UCSD-AML1 (cell line): Measurements from ENCODE around the gene ARHGEF3.

Source experiments
- DNase-seq: peaks from one replicate; lab custom pipeline; 2025; ENCODE audit not compliant: unreplicated experiment; lab: John Stamatoyannopoulos, UW

ARHGEF3 gene

DNA sequence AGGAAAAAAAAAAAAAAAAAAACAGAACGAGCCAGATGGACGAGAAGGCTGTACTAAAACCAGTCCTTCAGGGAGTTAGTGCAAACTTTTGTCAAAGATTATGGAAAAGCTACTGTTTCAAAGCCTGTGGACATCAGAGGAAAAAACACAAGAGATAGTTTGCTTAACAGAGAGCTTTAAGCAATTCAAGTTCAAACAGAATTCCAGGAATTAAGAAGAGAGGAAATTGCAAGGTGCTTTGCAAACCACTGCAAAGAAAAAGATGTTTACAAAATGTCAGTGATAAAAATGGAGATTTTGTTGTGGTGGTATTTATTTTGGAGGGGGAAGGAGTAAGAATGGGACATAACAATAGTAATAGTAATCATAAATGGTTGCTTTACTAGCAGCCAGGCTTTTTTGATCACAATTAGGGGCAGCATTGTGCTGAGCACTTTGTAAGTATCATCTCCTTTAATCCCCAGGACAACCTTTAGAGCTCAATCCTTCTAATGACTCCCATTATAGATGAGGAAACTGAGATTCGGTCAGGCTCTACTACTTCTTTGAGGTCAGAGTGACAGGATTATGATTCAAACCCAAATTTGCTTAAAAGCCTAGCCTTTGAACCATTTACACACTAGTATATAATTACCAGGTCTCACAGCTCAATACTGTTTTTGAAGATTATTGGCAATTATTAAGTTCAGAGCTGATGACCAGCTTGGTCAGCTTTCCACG is 22.4 kb upstream of the ARHGEF3 start:
- no peak for DNase-seq

- no peak for DNase-seq
Measured at GRCh38 chr3:56823421-56823926, 21.7 kb upstream of the ARHGEF3 start.

- DNase-seq, result no peak
Measured at GRCh38 chr3:56822501-56822900, 20.8 kb upstream of the ARHGEF3 start.

- DNase-seq, result no peak
Measured at GRCh38 chr3:56819016-56819809, 17.5 kb upstream of the ARHGEF3 start.

GRCh38 chr3:56818156-56818985 is 16.6 kb upstream of the ARHGEF3 start:
- no peak for DNase-seq

DNA sequence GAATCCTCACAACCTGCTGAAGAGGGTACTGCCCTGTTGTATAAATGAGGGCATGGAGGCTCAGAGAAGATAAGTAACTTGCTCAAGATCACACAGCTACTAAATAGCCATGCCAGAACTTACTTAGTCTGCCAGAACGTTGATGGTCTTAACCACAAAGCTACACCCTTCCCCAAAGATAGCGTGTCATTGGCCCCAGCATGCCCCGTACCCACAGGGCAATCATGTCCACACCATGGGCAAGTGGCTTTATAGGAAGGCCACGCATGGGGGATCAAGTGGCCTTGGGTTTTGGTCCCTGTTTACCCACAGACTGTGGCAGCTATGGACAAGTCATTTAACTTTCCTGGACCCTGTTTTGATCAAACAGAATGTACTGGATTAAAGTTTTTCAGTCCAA is 15.9 kb upstream of the ARHGEF3 start:
- DNase-seq, result no peak

DNA sequence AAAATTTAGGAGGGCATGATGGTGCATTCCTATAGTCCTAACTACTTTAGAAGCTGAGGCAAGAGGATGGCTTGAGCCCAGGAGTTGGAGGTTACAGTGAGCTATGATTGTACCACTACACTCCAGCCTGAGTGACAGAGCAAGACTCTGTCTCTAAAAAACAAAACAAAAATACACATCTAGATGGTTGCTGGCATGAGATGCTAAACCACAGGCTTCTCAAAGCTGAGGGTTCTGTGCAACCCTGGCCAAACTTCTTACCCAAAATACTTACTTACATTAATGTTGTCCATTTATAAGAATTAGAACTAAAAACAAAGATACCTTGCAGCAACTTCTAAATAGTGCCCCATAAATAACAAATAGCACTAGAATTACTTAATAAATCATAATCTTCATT is 14.3 kb upstream of the ARHGEF3 start:
- DNase-seq, result no peak

GRCh38 chr3:56815589-56815988 is 13.8 kb upstream of the ARHGEF3 start:
- DNase-seq, result no peak

DNA sequence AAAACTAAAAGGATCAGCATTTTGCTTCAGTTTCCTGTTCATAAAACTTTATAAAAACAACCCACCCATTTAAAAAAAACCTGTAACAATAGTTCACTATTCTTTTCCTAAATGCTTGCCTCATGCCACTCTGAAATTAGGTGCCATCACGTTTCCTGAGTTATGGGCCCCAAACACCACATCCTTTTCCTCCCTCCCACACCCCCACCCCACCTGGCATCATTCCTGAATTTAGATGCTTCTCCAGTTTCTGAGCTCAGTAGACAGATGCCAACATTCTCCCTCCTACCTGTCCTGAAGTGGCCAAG is 11.9 kb upstream of the ARHGEF3 start:
- DNase-seq, result peak; percentile 40

DNA sequence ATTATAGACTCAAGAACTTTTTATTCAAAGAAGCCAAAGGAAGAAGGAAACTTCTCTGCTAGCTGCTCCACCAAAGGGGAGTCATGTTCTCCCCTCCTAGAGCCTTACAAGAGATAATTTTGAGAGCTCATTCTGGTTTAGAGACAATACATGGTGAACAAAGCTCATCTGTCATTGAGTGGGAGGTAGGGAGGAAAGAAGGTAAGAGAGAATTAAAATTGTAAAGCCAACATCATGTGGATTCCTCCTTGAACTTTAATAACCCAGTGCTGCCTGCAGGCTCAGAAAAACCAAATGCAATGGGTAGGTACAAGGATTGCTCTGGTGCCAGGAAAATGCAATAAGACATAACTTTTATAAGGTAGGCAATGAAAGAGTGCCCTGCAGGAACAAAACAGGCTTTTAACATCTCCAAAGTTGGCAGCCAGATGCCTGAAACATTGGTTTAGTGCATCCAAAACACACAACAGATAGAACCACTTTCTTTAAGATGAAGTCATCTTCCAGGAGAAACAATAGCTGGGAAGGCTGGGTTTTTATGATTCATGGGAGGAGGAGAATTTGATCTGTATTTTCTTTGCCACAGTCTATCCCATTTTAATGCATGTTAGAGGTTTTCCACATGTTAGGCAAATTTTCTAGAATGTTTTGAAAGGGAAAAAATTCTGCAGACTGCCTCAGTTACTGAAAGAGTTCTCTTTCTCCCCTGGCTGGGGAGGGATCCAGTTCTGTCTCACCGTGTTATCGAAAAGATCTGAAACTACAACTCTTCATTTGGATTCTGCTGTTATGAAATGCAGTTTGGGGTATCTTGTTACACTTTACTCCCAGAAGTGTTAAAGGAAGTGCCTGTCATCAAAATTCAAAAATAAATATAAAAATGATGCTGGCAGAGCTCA is 11.3 kb upstream of the ARHGEF3 start:
- DNase-seq, result no peak

DNA sequence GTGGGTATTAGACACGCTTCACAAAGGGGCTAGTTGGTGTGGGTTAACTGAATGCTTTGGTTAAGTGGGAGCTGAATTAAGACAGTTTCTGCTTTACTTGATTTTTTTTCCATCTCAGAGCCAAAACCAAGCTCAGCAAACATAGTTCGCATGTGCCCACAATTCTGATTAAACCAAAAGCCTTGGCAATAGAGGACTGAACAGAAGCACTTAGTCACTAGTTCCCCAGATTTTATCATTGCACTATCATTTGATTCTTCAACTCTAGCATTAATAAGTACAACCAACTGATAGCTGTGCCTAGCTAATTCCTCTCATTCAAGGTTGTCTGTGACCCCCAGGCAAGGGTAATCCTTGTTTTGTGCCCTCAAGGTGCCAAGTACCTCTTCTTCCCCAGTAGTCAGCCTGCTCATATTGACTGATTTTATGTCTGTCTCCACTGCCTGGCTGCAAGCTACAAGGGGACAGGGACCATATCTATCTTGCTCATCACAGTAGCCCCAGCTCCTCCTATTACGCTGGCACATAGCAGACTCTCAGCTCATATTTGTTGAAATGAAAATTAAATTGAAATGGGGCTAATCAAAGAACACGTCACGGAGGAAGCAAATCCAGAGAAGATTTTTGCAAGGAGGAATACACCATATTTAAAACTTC is 9.9 kb upstream of the ARHGEF3 start:
- DNase-seq, result no peak

- DNase-seq, result no peak
Measured at GRCh38 chr3:56810577-56811545, 9.1 kb upstream of the ARHGEF3 start.

- DNase-seq, result no peak
Measured at GRCh38 chr3:56806407-56806806, 4.7 kb upstream of the ARHGEF3 start.

- no peak for DNase-seq
Measured at GRCh38 chr3:56802790-56803189, 1.0 kb upstream of the ARHGEF3 start.

GRCh38 chr3:56802378-56802745 is 613 bp upstream of the ARHGEF3 start:
- DNase-seq, result no peak

GRCh38 chr3:56800832-56801661 is 702 bp downstream of the ARHGEF3 start:
- DNase-seq, result peak; percentile 53

- DNase-seq, result peak; percentile 46
Measured at GRCh38 chr3:56800130-56800831, 1.5 kb downstream of the ARHGEF3 start.
